T follicular helper cell (primary cell): ENCODE results near the gene PRKG1.
"Not testable (repeated sequence)": the region's sequence is repeated elsewhere in the genome, so short reads cannot be mapped to it uniquely, and the experiment has no call there.

Experiments
- DNase-seq: peaks from one replicate; pipeline ENCODE4 v3.0.0-alpha.2; 2020; ENCODE audit warnings: low read depth

Gene PRKG1

GRCh38 chr10:51227897-51228713 lies 153.8 kb downstream of the PRKG1 start:
- no peak for DNase-seq

GRCh38 chr10:51228714-51229100 lies 154.4 kb downstream of the PRKG1 start:
- no peak for DNase-seq

GRCh38 chr10:51230887-51231585 lies 156.7 kb downstream of the PRKG1 start:
- DNase-seq, result no peak

GRCh38 chr10:51231754-51232153 lies 157.5 kb downstream of the PRKG1 start:
- DNase-seq, result no peak

- no peak for DNase-seq
These were observed 159.2 kb downstream of the PRKG1 start for GRCh38 chr10:51233337-51234100.

GRCh38 chr10:51235865-51236264 lies 161.6 kb downstream of the PRKG1 start:
- DNase-seq, result no peak

- no peak for DNase-seq
These were observed 164.7 kb downstream of the PRKG1 start for GRCh38 chr10:51239006-51239405.

GRCh38 chr10:51241461-51241860 lies 167.2 kb downstream of the PRKG1 start:
- no peak for DNase-seq

GRCh38 chr10:51242393-51242792 lies 168.1 kb downstream of the PRKG1 start:
- DNase-seq, result no peak

GRCh38 chr10:51244309-51244708 lies 170.0 kb downstream of the PRKG1 start:
- DNase-seq, result no peak

GRCh38 chr10:51244748-51245490 lies 170.6 kb downstream of the PRKG1 start:
- DNase-seq, result no peak

GRCh38 chr10:51246156-51246555 lies 171.9 kb downstream of the PRKG1 start:
- DNase-seq, result no peak

GRCh38 chr10:51250278-51250920 lies 176.1 kb downstream of the PRKG1 start:
- DNase-seq, result no peak

GRCh38 chr10:51251110-51251509 lies 176.8 kb downstream of the PRKG1 start:
- no peak for DNase-seq

GRCh38 chr10:51255381-51255780 lies 181.1 kb downstream of the PRKG1 start:
- DNase-seq, result no peak

- DNase-seq, result no peak
These were observed 183.4 kb downstream of the PRKG1 start for GRCh38 chr10:51257511-51258248.

GRCh38 chr10:51260376-51260775 lies 186.1 kb downstream of the PRKG1 start:
- DNase-seq, result no peak

GRCh38 chr10:51266496-51266895 lies 192.2 kb downstream of the PRKG1 start:
- no peak for DNase-seq

- not testable (repeated sequence) for DNase-seq
These were observed 193.8 kb downstream of the PRKG1 start for GRCh38 chr10:51267980-51268570.

- DNase-seq, result no peak
These were observed 195.5 kb downstream of the PRKG1 start for GRCh38 chr10:51269821-51270220.
